Gastroesophageal sphincter (tissue), 4 donors: ENCODE data around the gene SMARCD1. TPM values are rescaled to one million over a fixed set of nuclear protein-coding genes. Genes with fewer than 3 reads are reported as not detected.

Experiments
- ATAC-seq: fragments of 150-250 bp; one replicate; pipeline ENCODE4 v1.9.1; 2016; ENCODE audit warnings: mild to moderate bottlenecking, moderate library complexity
- H3K27ac ChIP-seq, 4 donors: fragments of 200-600 bp; sonication (generic) in 3 of 4; 1 replicate in 3 of 4; 2 replicates in 1 of 4; pipeline ENCODE4 v1.5.1; 2016 to 2019
- H3K27me3 ChIP-seq: fragments of 200-600 bp; sonication (generic); one replicate; pipeline ENCODE4 v1.5.1; 2019
- H3K36me3 ChIP-seq, 2 donors: fragments of 200-600 bp; sonication (generic); one replicate each; pipeline ENCODE4 v1.5.1; 2019; ENCODE audit warnings: control low read depth in 1 of 2
- H3K4me1 ChIP-seq, 3 donors: fragments of 200-600 bp; sonication (generic); 1 replicate in 2 of 3; 2 replicates in 1 of 3; pipeline ENCODE4 v1.5.1; 2016 to 2019; ENCODE audit warnings: control low read depth in 2 of 3
- H3K4me3 ChIP-seq, 2 donors: fragments of 200-600 bp; sonication (generic); one replicate each; pipeline ENCODE4 v1.5.1; 2019; ENCODE audit warnings: mild to moderate bottlenecking in 1 of 2, moderate library complexity in 1 of 2
- H3K9me3 ChIP-seq, 3 donors: fragments of 200-600 bp; sonication (generic); one replicate each; pipeline ENCODE4 v1.5.1; 2017 to 2019; ENCODE audit warnings: control low read depth in 2 of 3
- EP300 ChIP-seq: sonication (generic); formaldehyde crosslinking; IDR thresholded peaks from one replicate; pipeline ENCODE4 v1.6.1; 2017; ENCODE audit warnings: antibody characterized with exemption, mild to moderate bottlenecking
- POLR2A ChIP-seq, 2 donors: fragments of 450-650 bp; IDR thresholded peaks; one replicate each; pipeline ENCODE4 v1.6.1; 2017; ENCODE audit warnings: antibody characterized with exemption in 2 of 2, mild to moderate bottlenecking in 2 of 2, moderate library complexity in 1 of 2
- POLR2AphosphoS5 ChIP-seq: sonication (generic); formaldehyde crosslinking; IDR thresholded peaks from one replicate; pipeline ENCODE4 v1.6.1; 2017; ENCODE audit warnings: antibody characterized with exemption
- WGBS, 2 donors: methylation state at CpG; one replicate each; pipeline ENCODE4 v1.1.5; 2018; ENCODE audit warnings: low coverage in 1 of 2; 5-methylcytosine and 5-hydroxymethylcytosine counted together
- total RNA-seq, 4 donors: library from RNA; depleted of rRNA; stranded (reverse); fragments of >200 nt; gene quantifications; one replicate each; pipeline ENCODE4 v1.1.0, GENCODE V29; 2016
- TF ChIP-seq, protein P1 (sequence below), 4 experiments: fragments of 200-600 bp in 2 of 4; fragments of 450-650 bp in 2 of 4; sonication (generic) in 1 of 4; IDR thresholded peaks; one replicate each; pipeline ENCODE4 v1.5.1; 2017 to 2019; ENCODE audit warnings: antibody characterized with exemption in 4 of 4, mild to moderate bottlenecking in 2 of 4, moderate library complexity in 2 of 4

SMARCD1 gene
- total RNA-seq, 4 donors from 2014 or later, result 26.6 to 52.8 (median 44.2) TPM

DNA sequence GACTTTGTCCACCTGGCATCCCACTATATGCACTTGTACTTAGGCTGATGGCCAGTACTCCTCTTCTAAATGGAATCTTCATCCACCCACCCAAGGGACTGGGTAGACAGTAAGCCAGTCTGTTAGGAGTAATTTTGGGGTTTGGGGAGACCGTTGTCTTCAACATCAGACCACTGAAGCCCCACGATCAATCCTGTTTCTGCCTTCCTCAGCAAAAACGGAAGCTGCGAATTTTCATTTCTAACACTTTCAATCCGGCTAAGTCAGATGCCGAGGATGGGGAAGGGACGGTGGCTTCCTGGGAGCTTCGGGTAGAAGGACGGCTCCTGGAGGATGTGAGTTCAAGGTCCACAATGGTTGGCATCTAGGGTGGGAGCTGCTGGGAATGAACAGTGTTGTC lies 2.0 kb downstream of the SMARCD1 start:
- WGBS, 2 donors, result 68 to 88% methylated on average over 3 to 4 of the region's 9 CpGs
- TF ChIP-seq POLR2AphosphoS5 (no peak), EP300 (no peak), POLR2A (IDR thresholded peaks at IDR 0.05) (no peak)
- TF ChIP-seq, protein P1, sequence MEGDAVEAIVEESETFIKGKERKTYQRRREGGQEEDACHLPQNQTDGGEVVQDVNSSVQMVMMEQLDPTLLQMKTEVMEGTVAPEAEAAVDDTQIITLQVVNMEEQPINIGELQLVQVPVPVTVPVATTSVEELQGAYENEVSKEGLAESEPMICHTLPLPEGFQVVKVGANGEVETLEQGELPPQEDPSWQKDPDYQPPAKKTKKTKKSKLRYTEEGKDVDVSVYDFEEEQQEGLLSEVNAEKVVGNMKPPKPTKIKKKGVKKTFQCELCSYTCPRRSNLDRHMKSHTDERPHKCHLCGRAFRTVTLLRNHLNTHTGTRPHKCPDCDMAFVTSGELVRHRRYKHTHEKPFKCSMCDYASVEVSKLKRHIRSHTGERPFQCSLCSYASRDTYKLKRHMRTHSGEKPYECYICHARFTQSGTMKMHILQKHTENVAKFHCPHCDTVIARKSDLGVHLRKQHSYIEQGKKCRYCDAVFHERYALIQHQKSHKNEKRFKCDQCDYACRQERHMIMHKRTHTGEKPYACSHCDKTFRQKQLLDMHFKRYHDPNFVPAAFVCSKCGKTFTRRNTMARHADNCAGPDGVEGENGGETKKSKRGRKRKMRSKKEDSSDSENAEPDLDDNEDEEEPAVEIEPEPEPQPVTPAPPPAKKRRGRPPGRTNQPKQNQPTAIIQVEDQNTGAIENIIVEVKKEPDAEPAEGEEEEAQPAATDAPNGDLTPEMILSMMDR (IDR thresholded peaks at IDR 0.05), result no peak

DNA sequence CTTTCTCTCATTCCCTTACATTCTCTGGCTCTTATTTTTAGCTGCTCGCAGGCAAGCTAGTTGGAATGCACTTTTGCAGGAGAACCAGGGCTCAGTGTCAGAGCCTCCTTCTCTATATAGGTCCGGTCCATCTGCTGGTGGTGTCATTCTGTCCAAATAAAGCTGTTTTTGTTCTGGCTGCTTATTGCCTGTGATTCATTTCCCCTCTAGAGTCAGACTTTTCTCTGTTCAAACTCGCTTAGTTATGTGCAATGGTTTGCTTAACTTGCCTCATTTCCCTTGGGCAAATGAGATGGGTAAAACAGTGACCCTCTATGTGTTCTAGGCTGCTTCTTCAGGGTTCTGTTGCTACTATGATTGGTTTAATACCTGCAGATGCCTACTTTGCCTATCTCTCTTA lies 2.9 kb downstream of the SMARCD1 start:
- TF ChIP-seq POLR2AphosphoS5 (no peak), EP300 (no peak), POLR2A (IDR thresholded peaks at IDR 0.05) (no peak)
- TF ChIP-seq, protein P1 (IDR thresholded peaks at IDR 0.05), result no peak
- Histone ChIP-seq H3K27me3 (no peaks in the 10 kb centered on the region), H3K27ac (no peak overlapping the region), H3K9me3 (no peaks in the 10 kb centered on the region), H3K4me3 (no peak overlapping the region), H3K4me1 (peaks cover 0 to 47% (median 0%) of the 10 kb centered on the region in 3 donors), H3K36me3 (peaks cover 2 to 66% of the 10 kb centered on the region in 2 donors)
- ATAC-seq, result no peak
- WGBS, 2 donors, result 24 to 40% methylated on average over 1 to 3 of the region's 3 CpGs

More for the DNA sequence above, 2.0 kb downstream of the SMARCD1 start:
- no peak overlapping the region for H3K4me3 ChIP-seq
- no peak overlapping the region for H3K27ac ChIP-seq
- peaks cover 2 to 57% of the 10 kb centered on the region in 2 donors for H3K36me3 ChIP-seq
- ATAC-seq, result no peak
- peaks cover 0 to 47% (median 0%) of the 10 kb centered on the region in 3 donors for H3K4me1 ChIP-seq
- H3K27me3 ChIP-seq, result no peaks in the 10 kb centered on the region
- no peaks in the 10 kb centered on the region for H3K9me3 ChIP-seq

DNA sequence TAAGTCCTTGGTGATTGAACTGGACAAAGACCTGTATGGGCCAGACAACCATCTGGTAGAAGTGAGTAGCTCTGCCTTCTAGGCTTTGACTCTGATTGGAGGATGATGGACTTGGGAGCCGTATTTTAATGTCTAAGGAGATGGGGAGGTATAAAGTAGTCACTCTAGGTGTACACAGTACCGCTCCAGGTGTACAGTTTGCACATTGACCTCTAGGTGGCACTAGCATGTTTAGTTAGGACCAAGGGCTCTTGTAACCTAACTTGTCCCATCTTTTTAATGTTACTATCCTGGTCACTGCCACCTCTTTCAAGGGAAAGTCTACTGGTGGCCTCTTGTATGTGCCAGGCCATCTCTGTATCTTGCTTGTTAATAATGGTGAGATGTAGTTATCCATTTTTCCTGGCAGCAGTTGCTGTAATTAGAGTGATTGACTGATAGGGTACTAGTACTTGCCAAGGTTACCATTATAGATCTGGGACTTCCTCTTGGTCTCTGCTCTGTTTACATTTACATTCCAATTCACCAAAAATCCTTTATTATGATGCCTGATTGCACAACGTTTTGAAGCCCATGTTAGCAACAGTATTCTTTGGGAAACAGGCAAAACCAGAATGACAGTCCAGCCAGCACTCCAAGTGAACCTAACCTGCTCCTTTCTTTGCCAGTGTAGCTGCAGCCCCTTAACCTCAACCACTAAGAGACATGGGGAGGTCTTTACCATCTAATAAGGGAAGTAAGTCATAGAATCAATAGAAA lies 3.6 kb downstream of the SMARCD1 start:
- 17 to 30% methylated on average over 2 to 3 of the region's 3 CpGs for WGBS, 2 donors
- H3K4me1 ChIP-seq, result peaks cover 0 to 45% (median 0%) of the 10 kb centered on the region in 3 donors
- no peaks in the 10 kb centered on the region for H3K27me3 ChIP-seq
- TF ChIP-seq, protein P1 (IDR thresholded peaks at IDR 0.05), result peak; percentile 59 to 81 (median 69)
- TF ChIP-seq POLR2A (IDR thresholded peaks at IDR 0.05) (no peak), POLR2AphosphoS5 (no peak), EP300 (no peak)
- H3K27ac ChIP-seq, result no peak overlapping the region
- ATAC-seq, result no peak
- peaks cover 2 to 73% of the 10 kb centered on the region in 2 donors for H3K36me3 ChIP-seq
- H3K4me3 ChIP-seq, result no peak overlapping the region
- H3K9me3 ChIP-seq, result no peaks in the 10 kb centered on the region

DNA sequence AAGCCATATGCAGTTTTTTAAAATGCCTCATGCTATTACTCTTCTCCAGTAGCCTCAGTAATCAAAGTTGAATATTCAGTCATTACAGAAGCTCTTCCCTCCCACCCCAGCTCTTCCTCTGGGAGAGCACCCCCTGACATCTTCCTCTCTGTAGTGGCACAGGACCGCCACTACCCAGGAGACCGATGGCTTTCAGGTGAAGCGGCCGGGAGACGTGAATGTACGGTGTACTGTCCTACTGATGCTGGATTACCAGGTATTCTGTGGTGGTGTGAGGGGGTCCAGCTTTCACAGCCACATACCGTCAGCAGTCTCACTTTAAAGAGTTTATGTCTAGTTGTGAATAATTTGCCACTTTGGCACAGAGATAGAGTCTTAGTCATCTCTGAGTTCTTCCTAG lies 4.6 kb downstream of the SMARCD1 start:
- no peak for TF ChIP-seq EP300
- TF ChIP-seq POLR2A (IDR thresholded peaks at IDR 0.05), result no peak
- TF ChIP-seq POLR2AphosphoS5, result no peak
- TF ChIP-seq, protein P1 (IDR thresholded peaks at IDR 0.05), result no peak
- ATAC-seq, result no peak
- Histone ChIP-seq H3K27me3 (no peaks in the 10 kb centered on the region), H3K27ac (no peak overlapping the region), H3K9me3 (no peaks in the 10 kb centered on the region), H3K4me3 (no peak overlapping the region), H3K4me1 (peaks cover 0 to 36% (median 0%) of the 10 kb centered on the region in 3 donors), H3K36me3 (peaks cover 2 to 83% of the 10 kb centered on the region in 2 donors)
- WGBS, 2 donors, result 88% methylated on average over 4 of the region's 7 CpGs; no CpG with 5 or more reads in 1 of the 2 donors

DNA sequence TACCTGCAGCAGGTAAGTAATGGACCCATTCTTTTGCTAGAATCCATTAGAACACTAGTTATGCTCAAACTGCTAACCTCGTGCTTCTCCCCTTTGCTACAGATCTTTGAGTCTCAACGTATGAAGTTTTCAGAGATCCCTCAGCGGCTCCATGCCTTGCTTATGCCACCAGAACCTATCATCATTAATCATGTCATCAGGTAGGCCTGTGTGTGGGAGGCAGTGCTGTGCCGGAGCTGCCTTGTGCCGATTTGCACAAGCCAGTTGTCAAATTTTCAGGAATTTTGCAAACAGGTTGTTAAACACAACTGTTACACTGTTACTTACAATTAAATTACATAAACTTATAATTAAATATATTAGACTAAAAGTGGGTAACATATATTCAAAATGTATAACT lies 5.2 kb downstream of the SMARCD1 start:
- Histone ChIP-seq H3K27me3 (no peaks in the 10 kb centered on the region), H3K4me3 (no peak overlapping the region), H3K27ac (no peak overlapping the region), H3K4me1 (peaks cover 0 to 36% (median 0%) of the 10 kb centered on the region in 3 donors), H3K36me3 (peaks cover 2 to 90% of the 10 kb centered on the region in 2 donors), H3K9me3 (no peaks in the 10 kb centered on the region)
- TF ChIP-seq POLR2A (IDR thresholded peaks at IDR 0.05), result no peak
- TF ChIP-seq, protein P1 (IDR thresholded peaks at IDR 0.05), result no peak
- no peak for TF ChIP-seq POLR2AphosphoS5
- TF ChIP-seq EP300, result no peak
- no peak for ATAC-seq
- WGBS, 2 donors, result 69 to 82% methylated on average over 5 of the region's 5 CpGs
